DOHH2 (cell line): ENCODE data around the gene KRT17.

Experiments used
- CTCF ChIP-seq: fragments of 200-600 bp; sonication (generic); IDR thresholded peaks from one replicate; pipeline ENCODE4 v1.5.1; 2014; ENCODE audit warnings: antibody characterized with exemption, mild to moderate bottlenecking, low read depth, low read length; ENCODE audit not compliant: poor library complexity, severe bottlenecking
- EZH2phosphoT487 ChIP-seq: fragments of 200-600 bp; sonication (generic); IDR thresholded peaks from 2 replicates; pipeline ENCODE4 v1.6.1; 2017; ENCODE audit warnings: borderline replicate concordance, mild to moderate bottlenecking, antibody characterized with exemption, low read length, moderate library complexity, mixed read lengths

GRCh38 chr17:41588126-41588810 is 36.1 kb downstream of the KRT17 start:
- TF ChIP-seq CTCF: no peak
- TF ChIP-seq EZH2phosphoT487: no peak
